Thymus (tissue), 11 donors: ENCODE measurements around the gene GPN2. TPM values are rescaled to one million over a fixed set of nuclear protein-coding genes. Genes with fewer than 3 reads are reported as not detected.

ENCODE experiments used
- DNase-seq, 9 donors: peaks; one replicate each; pipeline ENCODE4 v3.0.0-alpha.2; 2013; ENCODE audit warnings: low spot score in 9 of 9, low read depth in 6 of 9, missing footprints in 1 of 9
- H3K27ac ChIP-seq, 2 donors: one replicate each; pipeline ENCODE4 v1.5.1; 2013; ENCODE audit warnings: control low read depth in 1 of 2, low read depth in 1 of 2, low read length in 1 of 2, mild to moderate bottlenecking in 1 of 2, moderate library complexity in 1 of 2
- H3K27me3 ChIP-seq, 2 donors: one replicate each; pipeline ENCODE4 v1.5.1; 2013; ENCODE audit warnings: low read length in 1 of 2; ENCODE audit not compliant: control insufficient read depth in 2 of 2, insufficient read depth in 1 of 2
- H3K36me3 ChIP-seq, 2 donors: one replicate each; pipeline ENCODE4 v1.5.1; 2013; ENCODE audit warnings: low read length in 1 of 2, mild to moderate bottlenecking in 1 of 2, moderate library complexity in 1 of 2; ENCODE audit not compliant: control insufficient read depth in 2 of 2, insufficient read depth in 2 of 2
- H3K4me1 ChIP-seq, 2 donors: one replicate each; pipeline ENCODE4 v1.5.1; 2013; ENCODE audit warnings: low read length in 2 of 2; ENCODE audit not compliant: control insufficient read depth in 2 of 2, insufficient read depth in 2 of 2
- H3K4me3 ChIP-seq, 2 donors: one replicate each; pipeline ENCODE4 v1.5.1; 2013; ENCODE audit warnings: low read length in 2 of 2, control low read depth in 1 of 2, mild to moderate bottlenecking in 1 of 2
- H3K9me3 ChIP-seq, 2 donors: one replicate each; pipeline ENCODE4 v1.5.1; 2013; ENCODE audit warnings: low read length in 1 of 2, mild to moderate bottlenecking in 1 of 2; ENCODE audit not compliant: control insufficient read depth in 2 of 2, insufficient read depth in 1 of 2
- WGBS: extraction: QIAGEN DNeasy Blood & Tissue Kit; methylation state at CpG from one replicate; pipeline ENCODE4 v1.1.7; 2013; 5-methylcytosine and 5-hydroxymethylcytosine counted together
- polyA plus RNA-seq: library from polyadenylated mRNA; stranded (reverse); fragments of 200-250 nt; gene quantifications from one replicate; pipeline ENCODE4 v1.2.3, GENCODE V29; 2013
- total RNA-seq: library from RNA; stranded (reverse); fragments of 120-200 nt; gene quantifications from one replicate; pipeline ENCODE4 v1.2.4, GENCODE V29; 2013
- donor health status: healthy.

Gene GPN2
- total and polyA plus RNA-seq, 2 donors = 10.1 to 17.9 TPM

DNA sequence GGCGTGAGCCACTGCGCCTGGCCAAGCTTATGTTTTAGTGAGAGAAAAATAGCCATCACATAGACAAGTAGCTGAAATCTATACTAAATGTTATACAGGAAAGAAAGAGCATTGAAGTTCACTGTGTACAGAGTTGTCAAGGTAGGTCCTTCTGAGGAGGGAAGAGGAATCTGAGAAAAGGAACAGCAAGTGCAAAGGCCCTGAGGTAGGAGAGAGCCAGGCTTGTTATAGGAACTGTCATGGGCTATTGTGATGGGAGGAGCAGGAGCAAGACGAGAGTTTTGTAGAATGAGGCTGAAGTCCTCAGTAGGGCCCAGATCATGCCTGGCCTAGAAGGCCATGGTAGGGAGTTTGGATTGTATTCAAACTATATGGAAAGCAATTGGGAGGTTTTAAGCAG, 59.0 kb downstream of the GPN2 start:
- 98% methylated on average over 3 of the region's 3 CpGs for whole genome bisulfite sequencing
- Histone ChIP-seq H3K9me3 (no peaks in the 10 kb centered on the region), H3K4me3 (no peak overlapping the region), H3K27ac (no peak overlapping the region), H3K36me3 (peaks cover 14 to 35% of the 10 kb centered on the region in 2 donors), H3K27me3 (no peaks in the 10 kb centered on the region), H3K4me1 (peaks cover 14 to 36% of the 10 kb centered on the region in 2 donors)
- no peak for DNase-seq

DNA sequence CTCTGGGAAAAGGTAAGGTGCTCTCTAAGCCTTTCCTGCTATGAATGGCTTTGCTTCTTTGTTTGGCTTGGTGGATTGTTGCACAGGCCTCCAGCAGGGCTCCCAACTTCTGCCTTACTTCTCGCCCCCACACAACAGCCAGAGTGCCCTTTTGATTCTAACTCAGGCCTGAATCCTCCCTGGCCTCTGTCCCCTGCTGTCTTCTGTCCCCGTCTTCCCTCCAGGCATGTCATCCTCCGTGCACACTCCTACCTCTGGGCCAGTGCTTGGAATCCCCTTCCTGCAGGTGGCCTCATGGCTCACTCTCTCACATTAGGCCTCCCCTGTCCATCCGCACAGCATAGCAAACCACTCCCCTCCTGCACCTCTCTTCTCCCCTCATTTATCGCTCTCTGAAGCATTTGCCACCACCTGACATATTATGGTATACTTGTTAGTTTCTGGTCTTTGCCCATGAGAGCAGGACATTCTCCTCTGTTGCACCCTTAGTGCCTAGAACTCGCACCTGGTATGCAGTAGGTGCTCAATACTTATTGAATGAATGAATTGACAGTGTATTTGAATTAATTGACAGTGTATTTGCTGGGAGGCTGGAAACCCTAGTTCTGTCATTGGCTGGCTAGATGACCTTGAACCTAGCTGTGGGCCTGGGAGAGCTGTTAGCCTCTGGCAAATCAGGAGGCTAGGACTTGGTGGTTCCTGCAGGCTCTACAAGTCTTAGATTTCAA, 60.7 kb downstream of the GPN2 start:
- DNase-seq = no peak
- peaks cover 5 to 22% of the 10 kb centered on the region in 2 donors for H3K36me3 ChIP-seq

DNA sequence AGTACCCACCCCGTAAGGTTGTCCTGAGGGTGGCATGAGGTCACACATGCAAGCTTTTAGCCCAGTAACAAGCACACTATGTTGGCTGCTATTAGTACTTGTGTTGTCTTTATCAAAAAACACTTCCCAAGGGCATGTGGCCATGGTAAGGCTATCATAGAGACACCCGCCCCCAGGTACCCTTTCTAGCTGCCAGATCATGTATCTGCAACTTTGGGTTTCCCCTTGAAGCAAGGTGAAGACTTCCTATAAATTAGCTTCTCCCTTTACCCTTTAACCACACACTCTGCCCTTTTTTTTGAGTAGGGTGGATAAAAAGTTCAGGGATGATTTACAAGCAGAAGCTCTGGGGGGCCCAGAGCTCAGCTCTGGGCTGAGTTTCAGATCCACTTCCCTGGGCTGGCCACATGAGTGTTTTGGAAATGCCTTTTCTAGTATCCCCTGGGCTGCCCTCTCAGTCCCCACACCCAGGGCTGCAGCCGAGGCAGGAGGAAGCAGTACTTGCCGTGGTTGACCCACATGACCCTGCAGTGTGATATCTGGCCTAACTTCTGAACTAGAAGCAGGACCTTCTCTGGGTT, 61.6 kb downstream of the GPN2 start:
- peaks cover 15 to 32% of the 10 kb centered on the region in 2 donors for H3K4me1 ChIP-seq
- 77% methylated on average over 4 of the region's 4 CpGs for WGBS
- no peaks in the 10 kb centered on the region for H3K9me3 ChIP-seq
- no peak overlapping the region for H3K4me3 ChIP-seq
- peak in 1 of 9 donors; percentile 23 for DNase-seq
- H3K27ac ChIP-seq = no peak overlapping the region
- H3K27me3 ChIP-seq = no peaks in the 10 kb centered on the region
- H3K36me3 ChIP-seq = peaks cover 0 to 16% of the 10 kb centered on the region in 2 donors

More for the DNA sequence above, 60.7 kb downstream of the GPN2 start:
- 96% methylated on average over 6 of the region's 6 CpGs for WGBS
- Histone ChIP-seq H3K4me1 (peaks cover 21 to 40% of the 10 kb centered on the region in 2 donors), H3K4me3 (no peak overlapping the region), H3K9me3 (no peaks in the 10 kb centered on the region), H3K27me3 (no peaks in the 10 kb centered on the region), H3K27ac (no peak overlapping the region)

DNA sequence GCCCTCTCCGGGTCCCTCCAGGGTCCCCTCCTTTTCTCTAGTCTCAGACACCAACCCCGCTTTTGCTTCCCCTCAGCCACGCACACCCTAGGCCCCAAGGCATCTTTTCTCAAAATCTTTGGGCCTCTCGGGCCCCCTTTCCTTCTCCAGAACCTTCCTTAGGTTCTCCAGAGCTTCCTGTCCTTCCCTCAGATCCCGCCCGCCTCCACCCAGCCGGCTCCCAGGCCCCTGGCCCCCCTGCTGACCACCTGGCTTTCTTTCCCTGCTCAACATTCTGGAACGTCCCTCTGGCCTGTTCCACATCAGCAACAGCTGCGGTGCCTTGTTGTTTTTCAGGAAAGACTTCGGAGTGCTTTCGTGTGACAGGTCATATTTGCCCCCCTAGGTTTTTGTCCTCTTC, 62.4 kb downstream of the GPN2 start:
- Histone ChIP-seq H3K36me3 (peaks cover 0 to 9% of the 10 kb centered on the region in 2 donors), H3K4me3 (peak overlapping the region; percentile 62 to 84), H3K9me3 (no peaks in the 10 kb centered on the region), H3K4me1 (peaks cover 12 to 27% of the 10 kb centered on the region in 2 donors), H3K27ac (peak overlapping the region in 1 of 2 donors; percentile 32), H3K27me3 (no peaks in the 10 kb centered on the region)
- no peak for DNase-seq
- 77% methylated on average over 11 of the region's 11 CpGs for WGBS

DNA sequence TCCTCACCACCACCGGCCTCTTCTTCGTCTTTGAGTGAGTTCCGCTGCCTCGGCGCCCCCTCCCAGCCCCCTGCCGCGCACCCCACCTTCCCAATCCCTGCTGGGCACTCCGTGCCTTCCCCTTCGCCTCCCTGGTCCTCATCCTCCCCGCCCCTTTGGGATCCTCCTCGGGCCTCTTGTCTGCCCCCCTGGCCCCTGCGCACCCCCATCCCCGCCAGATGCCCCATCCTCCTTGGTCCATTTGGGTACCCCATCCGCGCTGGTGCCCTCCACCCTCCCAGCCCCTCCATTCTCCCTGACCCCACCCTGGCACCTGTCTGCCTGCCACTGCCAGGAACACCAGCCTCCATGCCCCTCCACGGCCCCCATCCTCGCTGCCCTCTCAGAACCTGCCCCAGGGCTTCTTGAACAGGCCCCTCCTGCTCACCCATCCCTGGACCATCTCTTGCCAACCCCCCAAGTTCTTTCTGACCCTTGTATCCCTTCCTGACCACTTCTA, 62.9 kb downstream of the GPN2 start:
- Histone ChIP-seq H3K9me3 (no peaks in the 10 kb centered on the region), H3K36me3 (peaks cover 0 to 5% of the 10 kb centered on the region in 2 donors), H3K4me3 (peak overlapping the region; percentile 62 to 84), H3K27me3 (no peaks in the 10 kb centered on the region), H3K27ac (peak overlapping the region; percentile 32 to 76), H3K4me1 (peaks cover 12 to 27% of the 10 kb centered on the region in 2 donors)
- WGBS = 6% methylated on average over 17 of the region's 17 CpGs
- DNase-seq = no peak

DNA sequence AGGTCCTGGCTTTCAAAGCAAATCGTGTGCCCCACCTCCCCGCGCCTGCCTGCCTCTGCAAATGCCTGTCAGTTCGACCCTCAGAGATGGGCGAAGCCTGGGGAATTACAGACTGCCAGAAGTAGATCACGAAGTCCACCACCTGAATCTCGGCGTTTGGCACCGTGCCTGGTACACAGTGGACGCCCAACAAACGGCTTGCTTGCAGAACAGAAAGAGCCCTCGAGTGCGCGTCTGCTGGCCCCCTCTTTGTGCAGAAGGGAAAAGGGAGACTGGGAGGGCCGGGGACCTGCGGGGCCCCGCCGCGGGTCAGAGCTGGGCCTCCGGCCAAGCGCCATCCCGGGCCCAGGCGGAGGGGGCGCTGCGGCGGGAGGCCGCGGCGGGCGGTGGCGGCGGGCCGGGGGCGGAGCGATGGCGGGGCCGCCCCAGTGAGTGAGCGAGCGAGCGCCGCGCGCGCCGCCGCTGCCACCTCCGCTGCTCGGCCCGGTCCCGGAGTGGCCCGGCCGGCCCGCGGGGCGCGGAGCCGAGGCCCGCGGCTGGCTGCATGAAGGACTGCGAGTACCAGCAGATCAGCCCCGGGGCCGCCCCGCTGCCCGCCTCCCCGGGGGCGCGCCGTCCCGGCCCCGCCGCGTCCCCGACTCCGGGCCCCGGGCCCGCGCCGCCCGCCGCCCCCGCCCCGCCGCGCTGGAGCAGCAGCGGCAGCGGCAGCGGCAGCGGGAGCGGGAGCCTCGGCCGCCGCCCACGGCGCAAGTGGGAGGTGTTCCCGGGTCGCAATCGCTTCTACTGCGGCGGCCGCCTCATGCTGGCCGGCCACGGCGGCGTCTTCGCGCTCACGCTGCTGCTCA, 63.6 kb downstream of the GPN2 start, which contains the start of gene ZDHHC18:
Gene ZDHHC18 (plus strand): TSS at position 428 of the 845 bp plus-strand sequence. CDS start 117 bp downstream, at position 545.
- Histone ChIP-seq H3K4me3 (peak within 1 kb of the TSS; percentile 62 to 84), H3K36me3 (no peaks in the 10 kb centered on the region), H3K4me1 (peaks cover 12 to 27% of the 10 kb centered on the region in 2 donors), H3K9me3 (no peaks in the 10 kb centered on the region), H3K27ac (peak within 1 kb of the TSS; percentile 32 to 76), H3K27me3 (no peaks in the 10 kb centered on the region)
- peak in 7 of 9 donors; percentile 37 to 76 (median 49) for DNase-seq
- WGBS = under 1% methylated on average over 106 of the region's 107 CpGs

Other genes with a start within 250 kb of the GPN2 start
- 20.1 TPM for gene ARID1A, start 194.3 kb downstream of the GPN2 start, total RNA-seq
- gene ARID1A, start 194.3 kb downstream of the GPN2 start, polyA plus RNA-seq = 30.7 TPM
- gene PIGV, start 102.3 kb downstream of the GPN2 start, total RNA-seq = 9.4 TPM
- 10.6 TPM for gene PIGV, start 102.3 kb downstream of the GPN2 start, polyA plus RNA-seq
- gene ZDHHC18, start 63.6 kb downstream of the GPN2 start, total RNA-seq = 9.0 TPM
- gene ZDHHC18, start 63.6 kb downstream of the GPN2 start, polyA plus RNA-seq = 9.1 TPM
- gene SFN, start 27.1 kb downstream of the GPN2 start, total RNA-seq = 16.7 TPM
- 191 TPM for gene SFN, start 27.1 kb downstream of the GPN2 start, polyA plus RNA-seq
- 10.4 TPM for gene GPATCH3, start 10.2 kb upstream of the GPN2 start, total RNA-seq
- gene GPATCH3, start 10.2 kb upstream of the GPN2 start, polyA plus RNA-seq = 15.8 TPM
- 0.19 TPM for gene NR0B2, start 23.7 kb upstream of the GPN2 start, total RNA-seq
- gene NR0B2, start 23.7 kb upstream of the GPN2 start, polyA plus RNA-seq = 0.18 TPM
- 51.6 TPM for gene NUDC, start 31.5 kb upstream of the GPN2 start, total RNA-seq
- 48.1 TPM for gene NUDC, start 31.5 kb upstream of the GPN2 start, polyA plus RNA-seq
- 2.5 TPM for gene KDF1, start 70.2 kb upstream of the GPN2 start, total RNA-seq
- gene KDF1, start 70.2 kb upstream of the GPN2 start, polyA plus RNA-seq = 6.8 TPM
- gene TRNP1, start 103.4 kb upstream of the GPN2 start, total RNA-seq = 2.3 TPM
- gene TRNP1, start 103.4 kb upstream of the GPN2 start, polyA plus RNA-seq = 11.6 TPM
- gene TENT5B, start 122.6 kb upstream of the GPN2 start, total RNA-seq = 0.85 TPM
- gene TENT5B, start 122.6 kb upstream of the GPN2 start, polyA plus RNA-seq = 6.2 TPM